ENCODE results near the gene ARHGAP26. TPM values are rescaled to one million over a fixed set of nuclear protein-coding genes. Genes with fewer than 3 reads are reported as not detected.

The ARHGAP26 gene
- total and polyA plus RNA-seq, 9 donors, result 1.9 to 47.1 (median 12.0) TPM

DNA sequence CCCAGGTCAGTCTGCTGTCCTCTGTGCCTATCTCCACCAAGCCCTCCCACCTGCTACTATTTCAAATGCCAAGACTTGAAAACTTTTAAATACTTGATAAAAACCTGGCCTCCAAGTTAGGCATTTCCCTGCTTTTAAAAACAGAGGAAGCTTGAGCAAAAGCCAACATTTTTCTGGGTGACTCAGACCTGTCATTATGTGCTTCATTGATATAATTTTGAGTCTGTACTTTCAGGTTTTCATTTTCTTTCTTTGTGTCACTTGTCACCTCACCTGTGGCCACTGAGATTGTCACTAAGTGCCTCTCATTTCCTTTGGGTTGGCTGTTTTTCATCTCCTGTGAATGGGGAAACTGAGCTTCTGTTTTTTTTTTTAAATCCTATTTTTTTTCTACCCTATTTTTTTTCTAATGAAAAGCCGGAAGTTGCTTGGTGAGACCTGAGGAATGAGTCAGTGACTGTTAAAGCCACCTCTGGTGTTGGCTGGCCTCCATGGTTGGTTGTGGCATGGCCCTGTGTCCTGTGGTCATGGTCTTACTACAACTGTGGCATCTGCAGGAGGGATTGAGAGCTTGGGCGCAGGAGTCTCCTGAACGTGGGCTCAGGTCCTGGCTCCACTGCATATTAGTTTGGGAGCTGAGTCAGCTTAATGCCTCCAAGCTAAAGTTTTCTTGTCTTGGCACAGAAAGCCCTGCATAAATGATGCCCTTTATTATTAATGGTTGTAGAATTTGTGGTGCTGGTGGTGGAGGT lies 56.7 kb downstream of the ARHGAP26 start:
- WGBS, 3 donors, result 72 to 77% (median 76%) methylated on average over 3 of the region's 3 CpGs
- intact Hi-C loops (cut with DNase I), result no loop called here
- no peak for DNase-seq
- H3K27me3 ChIP-seq, result no peaks in the 10 kb centered on the region
- TF ChIP-seq, protein P1, sequence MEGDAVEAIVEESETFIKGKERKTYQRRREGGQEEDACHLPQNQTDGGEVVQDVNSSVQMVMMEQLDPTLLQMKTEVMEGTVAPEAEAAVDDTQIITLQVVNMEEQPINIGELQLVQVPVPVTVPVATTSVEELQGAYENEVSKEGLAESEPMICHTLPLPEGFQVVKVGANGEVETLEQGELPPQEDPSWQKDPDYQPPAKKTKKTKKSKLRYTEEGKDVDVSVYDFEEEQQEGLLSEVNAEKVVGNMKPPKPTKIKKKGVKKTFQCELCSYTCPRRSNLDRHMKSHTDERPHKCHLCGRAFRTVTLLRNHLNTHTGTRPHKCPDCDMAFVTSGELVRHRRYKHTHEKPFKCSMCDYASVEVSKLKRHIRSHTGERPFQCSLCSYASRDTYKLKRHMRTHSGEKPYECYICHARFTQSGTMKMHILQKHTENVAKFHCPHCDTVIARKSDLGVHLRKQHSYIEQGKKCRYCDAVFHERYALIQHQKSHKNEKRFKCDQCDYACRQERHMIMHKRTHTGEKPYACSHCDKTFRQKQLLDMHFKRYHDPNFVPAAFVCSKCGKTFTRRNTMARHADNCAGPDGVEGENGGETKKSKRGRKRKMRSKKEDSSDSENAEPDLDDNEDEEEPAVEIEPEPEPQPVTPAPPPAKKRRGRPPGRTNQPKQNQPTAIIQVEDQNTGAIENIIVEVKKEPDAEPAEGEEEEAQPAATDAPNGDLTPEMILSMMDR (IDR thresholded peaks at IDR 0.05), result no peak
- TF ChIP-seq EP300 (IDR thresholded peaks at IDR 0.05), result no peak
- TF ChIP-seq POLR2A (IDR thresholded peaks at IDR 0.05), result no peak
- H3K36me3 ChIP-seq, result no peaks in the 10 kb centered on the region
- H3K4me3 ChIP-seq, result no peak overlapping the region
- no peak overlapping the region for H3K27ac ChIP-seq
- H3K9me3 ChIP-seq, result no peaks in the 10 kb centered on the region
- H3K4me1 ChIP-seq (ENCODE audit: insufficient read depth), result no peaks in the 10 kb centered on the region

DNA sequence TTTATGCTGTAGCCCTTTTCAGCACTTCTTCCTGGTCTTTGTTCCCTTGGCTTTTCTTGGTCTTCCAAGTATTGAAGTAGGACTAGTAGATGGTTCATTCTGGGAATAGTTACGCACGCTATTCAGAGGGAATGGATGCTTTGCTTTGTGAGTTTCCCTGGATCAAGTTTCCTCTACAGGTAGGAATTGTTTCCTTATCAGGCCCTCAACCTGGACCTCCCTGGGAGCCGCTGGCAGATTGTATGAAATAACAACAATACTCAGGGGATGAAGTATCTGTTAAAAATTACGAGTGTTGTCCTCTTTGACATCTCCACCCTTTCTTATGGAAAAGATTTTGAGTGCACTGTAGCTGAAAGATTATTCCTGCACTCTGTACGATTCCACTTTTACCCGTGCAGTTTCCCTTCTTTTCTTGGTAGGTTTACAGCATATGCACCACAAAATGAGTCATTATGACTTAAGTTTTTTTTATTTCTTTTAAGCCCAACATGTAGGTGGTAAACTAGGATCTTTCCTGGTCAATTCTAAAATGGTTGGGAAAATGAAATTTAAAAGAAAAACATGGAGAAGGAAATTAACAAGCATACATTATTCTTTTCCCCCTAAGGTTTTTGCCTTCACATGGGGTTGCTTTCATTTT lies 57.9 kb downstream of the ARHGAP26 start:
- WGBS, 3 donors, result 93 to 95% (median 94%) methylated on average over 6 of the region's 6 CpGs
- intact Hi-C loops (cut with DNase I), result no loop called here
- TF ChIP-seq, protein P1 (IDR thresholded peaks at IDR 0.05), result no peak
- TF ChIP-seq EP300 (IDR thresholded peaks at IDR 0.05), result no peak
- no peak for TF ChIP-seq POLR2A (IDR thresholded peaks at IDR 0.05)
- Histone ChIP-seq H3K4me1 (ENCODE audit: insufficient read depth) (no peaks in the 10 kb centered on the region), H3K9me3 (no peaks in the 10 kb centered on the region), H3K27ac (no peak overlapping the region), H3K27me3 (no peaks in the 10 kb centered on the region), H3K36me3 (no peaks in the 10 kb centered on the region), H3K4me3 (no peak overlapping the region)
- no peak for DNase-seq

DNA sequence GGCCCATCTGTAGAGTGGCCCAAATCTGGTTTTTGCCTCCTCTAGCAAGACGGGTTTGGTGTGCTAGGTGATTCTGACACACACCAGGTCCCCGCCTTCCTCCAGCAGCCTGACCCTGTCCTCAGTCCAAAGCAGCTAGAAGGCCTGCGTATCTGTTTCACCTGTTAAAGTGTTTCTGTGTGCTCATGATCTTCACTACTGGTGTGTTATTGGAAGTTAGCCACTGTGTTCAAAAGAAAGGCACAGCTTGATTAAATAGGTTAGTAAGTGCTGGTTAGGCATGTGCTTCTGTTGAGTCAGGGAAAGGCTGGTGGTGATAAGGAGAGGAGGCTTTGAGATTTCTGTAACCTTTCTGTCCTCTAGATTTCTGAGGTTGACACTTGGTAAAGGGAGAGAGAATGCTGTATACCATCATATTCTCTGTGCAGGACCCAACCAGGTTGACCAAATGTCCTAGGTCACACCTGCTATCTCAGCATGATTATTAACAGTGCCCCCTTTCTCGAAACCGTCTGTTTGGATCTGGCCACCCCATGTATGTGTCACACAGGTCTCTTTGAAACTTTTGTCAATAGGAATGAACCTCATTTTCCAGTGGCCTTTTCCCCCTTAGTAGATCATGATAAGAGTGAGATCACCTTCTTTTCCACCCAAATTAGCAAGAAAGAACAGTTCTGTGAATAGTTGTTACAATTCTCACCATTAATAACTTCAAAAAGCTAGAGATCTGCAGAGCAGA lies 58.8 kb downstream of the ARHGAP26 start:
- no peak overlapping the region for H3K4me3 ChIP-seq
- H3K36me3 ChIP-seq, result no peaks in the 10 kb centered on the region
- no peak overlapping the region for H3K27ac ChIP-seq
- TF ChIP-seq POLR2A (IDR thresholded peaks at IDR 0.05) (no peak), EP300 (IDR thresholded peaks at IDR 0.05) (no peak)
- TF ChIP-seq, protein P1 (IDR thresholded peaks at IDR 0.05), result no peak
- WGBS, 3 donors, result 83 to 96% (median 92%) methylated on average over 5 of the region's 5 CpGs
- H3K4me1 ChIP-seq (ENCODE audit: insufficient read depth), result no peaks in the 10 kb centered on the region
- DNase-seq, result no peak
- no peaks in the 10 kb centered on the region for H3K9me3 ChIP-seq
- intact Hi-C loops (cut with DNase I), result no loop called here
- no peaks in the 10 kb centered on the region for H3K27me3 ChIP-seq

DNA sequence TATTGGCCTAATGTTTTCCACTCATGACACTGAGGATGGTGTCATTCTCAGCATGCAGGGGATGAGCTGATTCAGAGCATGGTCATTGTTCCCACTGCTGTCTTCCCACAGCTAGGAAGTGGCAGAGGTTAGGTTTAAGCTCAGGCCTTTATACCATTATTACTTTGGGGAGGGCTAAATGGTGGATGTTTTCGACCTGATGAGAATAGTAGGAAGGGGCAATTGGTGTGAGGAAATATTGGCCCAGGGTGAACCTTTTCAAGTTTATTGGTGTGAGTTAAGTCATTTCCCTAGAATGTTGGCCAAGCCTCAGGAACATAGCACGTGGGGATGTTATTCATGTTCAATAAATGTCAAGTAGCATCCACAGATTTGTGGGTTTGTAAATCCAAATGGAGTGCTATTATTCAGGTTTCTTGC lies 59.6 kb downstream of the ARHGAP26 start:
- no peak for DNase-seq
- Histone ChIP-seq H3K9me3 (no peaks in the 10 kb centered on the region), H3K27ac (no peak overlapping the region), H3K4me1 (ENCODE audit: insufficient read depth) (no peaks in the 10 kb centered on the region), H3K4me3 (no peak overlapping the region), H3K36me3 (no peaks in the 10 kb centered on the region), H3K27me3 (no peaks in the 10 kb centered on the region)
- 59 to 72% (median 66%) methylated on average over 2 of the region's 2 CpGs for WGBS, 3 donors
- intact Hi-C loops (cut with DNase I), result no loop called here
- no peak for TF ChIP-seq EP300 (IDR thresholded peaks at IDR 0.05)
- TF ChIP-seq POLR2A (IDR thresholded peaks at IDR 0.05), result no peak
- TF ChIP-seq, protein P1 (IDR thresholded peaks at IDR 0.05), result no peak
